Adrenal gland (tissue), 12 donors: ENCODE results near the gene CYP19A1. TPM values are rescaled to one million over a fixed set of nuclear protein-coding genes. Genes with fewer than 3 reads are reported as not detected.

ENCODE experiments used
- DNase-seq, 7 donors: peaks; one replicate each; pipeline ENCODE4 v3.0.0-alpha.2; 2019 to 2020
- H3K27ac ChIP-seq, 5 donors: fragments of 200-600 bp; sonication (generic) in 4 of 5; 1 replicate in 3 of 5; 2 replicates in 2 of 5; pipeline versions ENCODE4 v1.5.1 to v1.8.0; 2016 to 2020; ENCODE audit warnings: mild to moderate bottlenecking in 1 of 5
- H3K27me3 ChIP-seq: fragments of 200-600 bp; 2 replicates; pipeline ENCODE4 v1.8.0; 2021
- H3K36me3 ChIP-seq, 2 donors: fragments of 200-600 bp; replicated peaks in 1 of 2; 1 replicate in 1 of 2; 2 replicates in 1 of 2; pipeline versions ENCODE4 v1.5.1 to v1.8.0; 2018 to 2022
- H3K4me1 ChIP-seq, 2 donors: fragments of 200-600 bp; replicated peaks in 1 of 2; 1 replicate in 1 of 2; 2 replicates in 1 of 2; pipeline versions ENCODE4 v1.5.1 to v1.8.0; 2018 to 2021
- H3K4me3 ChIP-seq, 4 donors: fragments of 200-600 bp; sonication (generic) in 3 of 4; one replicate each; pipeline ENCODE4 v1.5.1; 2016 to 2018
- H3K9me3 ChIP-seq, 3 donors: fragments of 200-600 bp; sonication (generic) in 1 of 3; replicated peaks in 1 of 3; 1 replicate in 2 of 3; 2 replicates in 1 of 3; pipeline versions ENCODE4 v1.5.1 to v1.8.0; 2016 to 2021
- POLR2A ChIP-seq, 2 donors: fragments of 450-650 bp; IDR thresholded peaks; one replicate each; pipeline ENCODE4 v1.6.1; 2017; ENCODE audit warnings: antibody characterized with exemption in 2 of 2, mild to moderate bottlenecking in 2 of 2, moderate library complexity in 1 of 2
- WGBS, 4 donors: extraction: QIAGEN DNeasy Blood & Tissue Kit in 2 of 4; methylation state at CpG; one replicate each; pipeline versions ENCODE4 v1.1.5 to v1.1.7; 2013 to 2017; 5-methylcytosine and 5-hydroxymethylcytosine counted together
- intact Hi-C, 2 donors: fragments of 100-400 bp; cut with DNase I; formaldehyde crosslinking; loops; one replicate each; pipeline versions ENCODE4 v1.14.1 to v1.15.0; 2022 to 2023
- polyA plus RNA-seq, 3 donors: library from polyadenylated mRNA; stranded (reverse); fragments of 200-250 nt in 2 of 3; fragments of 350-450 nt in 1 of 3; fragmentation: Illumina TruSeq in 1 of 3; extraction: RNeasy Lipid Tissue Mini Kit (QIAGEN cat#74804) in 1 of 3; gene quantifications; one replicate each; pipeline ENCODE4 v1.2.3, GENCODE V29; 2013 to 2014
- total RNA-seq, 9 donors: library from RNA; depleted of rRNA in 4 of 9; stranded (reverse); fragments of >200 nt in 4 of 9; fragments of 120-200 nt in 1 of 9; fragmentation: NEBNext Ultra II Directional in 1 of 9; extraction: Animal tissue kit (Norgen Biotek cat#: 25700) in 1 of 9; gene quantifications; one replicate each; pipeline versions ENCODE4 v1.1.0 to v1.2.4, GENCODE V29; 2013 to 2023
- TF ChIP-seq, protein P1 (sequence below), 6 experiments: fragments of 450-650 bp in 4 of 6; fragments of 200-600 bp in 2 of 6; sonication (generic) in 1 of 6; IDR thresholded peaks; 1 replicate in 5 of 6; 2 replicates in 1 of 6; pipeline versions ENCODE4 v1.5.1 to v1.8.0; 2016 to 2021; ENCODE audit warnings: antibody characterized with exemption in 6 of 6, mild to moderate bottlenecking in 2 of 6, moderate library complexity in 1 of 6
- donor health status: healthy with polysubstance abuse.
- donor health status: Bipolar disorder and iron deficiency.
- donor health status: DM: yes; HTN: yes; CAD: no.
- donor health status: DM: no; HTN: no; CAD: no.
- donor health status: DM: no; HTN: no; CAD: no.
- donor health status: DM: yes; HTN: yes; CAD: no.

Gene CYP19A1
- total and polyA plus RNA-seq, 12 donors, result 0.41 to 21.6 (median 1.3) TPM

DNA sequence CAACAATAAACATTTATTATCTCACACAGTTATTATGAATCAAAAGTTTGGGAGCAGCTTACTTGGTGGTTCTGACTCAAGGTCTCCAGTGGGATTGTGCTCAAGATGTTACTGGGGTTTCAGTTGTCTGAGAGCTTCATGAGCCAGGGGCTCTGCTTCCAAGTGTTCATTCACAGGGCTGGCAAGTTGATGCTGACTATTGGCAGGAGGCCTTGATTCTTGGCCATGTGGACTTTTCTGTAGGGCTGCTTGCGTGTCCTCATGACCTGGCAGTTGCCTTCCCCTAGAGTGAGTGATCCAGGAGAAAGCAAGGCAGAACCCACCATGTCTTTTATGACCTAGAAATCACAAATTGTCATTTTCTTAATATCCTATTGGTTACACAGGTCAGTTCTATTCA lies 156.5 kb downstream of the CYP19A1 start:
- Histone ChIP-seq H3K4me3 (no peak overlapping the region), H3K36me3 (no peaks in the 10 kb centered on the region), H3K9me3 (no peaks in the 10 kb centered on the region), H3K27ac (no peak overlapping the region), H3K27me3 (no peaks in the 10 kb centered on the region), H3K4me1 (no peaks in the 10 kb centered on the region)
- DNase-seq, result no peak
- no peak for TF ChIP-seq POLR2A (IDR thresholded peaks at IDR 0.05)
- TF ChIP-seq, protein P1, sequence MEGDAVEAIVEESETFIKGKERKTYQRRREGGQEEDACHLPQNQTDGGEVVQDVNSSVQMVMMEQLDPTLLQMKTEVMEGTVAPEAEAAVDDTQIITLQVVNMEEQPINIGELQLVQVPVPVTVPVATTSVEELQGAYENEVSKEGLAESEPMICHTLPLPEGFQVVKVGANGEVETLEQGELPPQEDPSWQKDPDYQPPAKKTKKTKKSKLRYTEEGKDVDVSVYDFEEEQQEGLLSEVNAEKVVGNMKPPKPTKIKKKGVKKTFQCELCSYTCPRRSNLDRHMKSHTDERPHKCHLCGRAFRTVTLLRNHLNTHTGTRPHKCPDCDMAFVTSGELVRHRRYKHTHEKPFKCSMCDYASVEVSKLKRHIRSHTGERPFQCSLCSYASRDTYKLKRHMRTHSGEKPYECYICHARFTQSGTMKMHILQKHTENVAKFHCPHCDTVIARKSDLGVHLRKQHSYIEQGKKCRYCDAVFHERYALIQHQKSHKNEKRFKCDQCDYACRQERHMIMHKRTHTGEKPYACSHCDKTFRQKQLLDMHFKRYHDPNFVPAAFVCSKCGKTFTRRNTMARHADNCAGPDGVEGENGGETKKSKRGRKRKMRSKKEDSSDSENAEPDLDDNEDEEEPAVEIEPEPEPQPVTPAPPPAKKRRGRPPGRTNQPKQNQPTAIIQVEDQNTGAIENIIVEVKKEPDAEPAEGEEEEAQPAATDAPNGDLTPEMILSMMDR (IDR thresholded peaks at IDR 0.05), result no peak
- 0 to 50% (median 43%) methylated on average over 1 of the region's 1 CpG for WGBS, 4 donors
- intact Hi-C loops, result no loop called here

DNA sequence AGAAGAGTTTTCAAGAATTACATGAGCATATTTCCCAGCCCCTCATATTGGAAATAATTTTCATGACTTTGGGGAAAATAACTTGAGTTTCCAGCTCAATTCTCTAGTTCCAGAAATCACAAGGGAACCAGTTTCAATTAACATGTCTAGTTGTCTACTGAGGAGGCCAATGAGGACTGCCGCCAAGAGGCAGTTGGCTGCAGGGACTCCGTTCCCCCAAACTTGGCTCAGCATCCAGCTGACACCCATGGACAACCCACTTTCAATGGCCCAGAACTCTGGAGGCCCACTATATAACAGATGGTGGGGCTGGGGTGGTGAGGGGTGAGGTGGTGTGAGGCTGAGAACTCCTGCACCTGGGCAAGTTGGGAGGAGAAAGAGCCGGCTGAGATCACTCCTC lies 157.2 kb downstream of the CYP19A1 start:
- Histone ChIP-seq H3K4me1 (no peaks in the 10 kb centered on the region), H3K27me3 (no peaks in the 10 kb centered on the region), H3K27ac (no peak overlapping the region), H3K9me3 (no peaks in the 10 kb centered on the region), H3K36me3 (no peaks in the 10 kb centered on the region), H3K4me3 (no peak overlapping the region)
- intact Hi-C loops, result no loop called here
- WGBS, 4 donors, result 85 to 90% (median 89%) methylated on average over 3 of the region's 3 CpGs
- TF ChIP-seq, protein P1 (IDR thresholded peaks at IDR 0.05), result no peak
- TF ChIP-seq POLR2A (IDR thresholded peaks at IDR 0.05), result no peak
- no peak for DNase-seq

DNA sequence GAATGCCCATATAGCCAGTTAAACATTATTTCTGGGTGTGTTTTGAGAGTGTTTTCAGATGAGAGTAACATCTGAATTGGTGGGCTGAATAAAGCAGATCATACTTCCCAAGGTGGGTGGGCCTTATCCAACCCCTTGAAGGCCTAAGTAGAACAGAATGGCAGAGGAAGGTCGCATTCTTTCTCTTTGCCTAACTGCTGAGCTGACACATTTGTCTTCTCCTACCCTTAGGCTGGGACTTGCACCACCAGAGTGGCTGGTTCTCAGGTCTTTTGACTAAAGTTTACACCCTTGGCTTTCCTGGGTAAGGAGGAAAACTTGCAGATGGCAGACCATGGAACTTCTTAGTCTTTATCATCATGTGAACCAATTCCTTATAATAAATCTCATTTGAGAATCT lies 157.9 kb downstream of the CYP19A1 start:
- Histone ChIP-seq H3K9me3 (no peaks in the 10 kb centered on the region), H3K27ac (no peak overlapping the region), H3K4me3 (no peak overlapping the region), H3K36me3 (no peaks in the 10 kb centered on the region), H3K27me3 (no peaks in the 10 kb centered on the region), H3K4me1 (no peaks in the 10 kb centered on the region)
- intact Hi-C loops, result no loop called here
- DNase-seq, result no peak
- 60 to 79% (median 64%) methylated on average over 1 of the region's 1 CpG for WGBS, 4 donors
- TF ChIP-seq POLR2A (IDR thresholded peaks at IDR 0.05), result no peak
- TF ChIP-seq, protein P1 (IDR thresholded peaks at IDR 0.05), result no peak

DNA sequence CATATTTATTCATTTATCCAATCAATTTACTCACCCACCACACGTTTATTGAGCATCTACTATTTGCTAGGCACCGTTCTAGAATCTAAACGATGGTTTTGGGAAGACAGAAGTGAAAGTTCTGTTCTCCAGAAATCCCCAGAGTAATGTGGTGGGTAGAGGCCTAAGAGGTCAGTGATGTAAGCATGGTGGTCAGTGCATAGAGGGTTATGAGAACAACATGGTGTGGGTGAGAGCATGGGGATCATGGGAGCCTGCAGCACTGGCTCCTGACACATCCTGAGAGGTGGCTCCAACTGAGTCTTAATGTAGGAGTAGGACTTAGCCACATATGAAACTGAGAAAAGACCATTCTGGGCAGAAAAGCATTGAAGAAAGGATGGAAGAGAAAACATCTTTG lies 158.4 kb downstream of the CYP19A1 start:
- intact Hi-C loops, result no loop called here
- H3K4me3 ChIP-seq, result no peak overlapping the region

More for the DNA sequence above, 158.4 kb downstream of the CYP19A1 start:
- H3K4me1 ChIP-seq, result no peaks in the 10 kb centered on the region
- TF ChIP-seq, protein P1 (IDR thresholded peaks at IDR 0.05), result no peak
- TF ChIP-seq POLR2A (IDR thresholded peaks at IDR 0.05), result no peak
- no peak overlapping the region for H3K27ac ChIP-seq
- DNase-seq, result no peak
- no peaks in the 10 kb centered on the region for H3K9me3 ChIP-seq
- 66 to 76% (median 71%) methylated on average over 3 of the region's 3 CpGs for whole genome bisulfite sequencing, 4 donors
- no peaks in the 10 kb centered on the region for H3K27me3 ChIP-seq
- no peaks in the 10 kb centered on the region for H3K36me3 ChIP-seq
